GM21737 (cell line): ENCODE data around the gene NTN5.
"Not testable (repeated sequence)": the region's sequence is repeated elsewhere in the genome, so short reads cannot be mapped to it uniquely, and the experiment has no call there.

Experiments used
- ATAC-seq: cut with Tn5 transposase; IDR thresholded peaks from one replicate; pipeline ENCODE4 v1.9.1; 2021; ENCODE audit warnings: mild to moderate bottlenecking, moderate library complexity; ENCODE audit not compliant: unreplicated experiment

NTN5 gene

DNA sequence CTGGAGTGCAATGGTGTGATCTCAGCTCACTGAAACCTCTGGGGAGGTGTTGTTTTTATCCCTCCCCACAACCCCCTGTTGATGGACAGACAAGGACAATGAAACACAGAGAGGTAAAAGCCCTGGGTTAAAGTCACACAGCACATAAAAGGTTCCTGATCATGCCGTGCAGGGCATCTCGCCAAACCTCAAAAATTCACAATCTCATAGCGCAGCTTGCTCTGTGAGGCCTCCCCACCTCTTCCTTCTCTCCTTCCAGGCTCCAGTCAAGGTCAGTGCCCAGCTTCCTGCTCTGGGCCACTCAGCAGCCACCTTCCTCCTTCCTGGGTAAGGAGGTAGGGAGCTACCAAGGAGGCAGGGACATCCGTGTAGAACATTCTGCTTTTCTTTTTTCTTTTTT, 25.2 kb upstream of the NTN5 start:
- ATAC-seq, result no peak

DNA sequence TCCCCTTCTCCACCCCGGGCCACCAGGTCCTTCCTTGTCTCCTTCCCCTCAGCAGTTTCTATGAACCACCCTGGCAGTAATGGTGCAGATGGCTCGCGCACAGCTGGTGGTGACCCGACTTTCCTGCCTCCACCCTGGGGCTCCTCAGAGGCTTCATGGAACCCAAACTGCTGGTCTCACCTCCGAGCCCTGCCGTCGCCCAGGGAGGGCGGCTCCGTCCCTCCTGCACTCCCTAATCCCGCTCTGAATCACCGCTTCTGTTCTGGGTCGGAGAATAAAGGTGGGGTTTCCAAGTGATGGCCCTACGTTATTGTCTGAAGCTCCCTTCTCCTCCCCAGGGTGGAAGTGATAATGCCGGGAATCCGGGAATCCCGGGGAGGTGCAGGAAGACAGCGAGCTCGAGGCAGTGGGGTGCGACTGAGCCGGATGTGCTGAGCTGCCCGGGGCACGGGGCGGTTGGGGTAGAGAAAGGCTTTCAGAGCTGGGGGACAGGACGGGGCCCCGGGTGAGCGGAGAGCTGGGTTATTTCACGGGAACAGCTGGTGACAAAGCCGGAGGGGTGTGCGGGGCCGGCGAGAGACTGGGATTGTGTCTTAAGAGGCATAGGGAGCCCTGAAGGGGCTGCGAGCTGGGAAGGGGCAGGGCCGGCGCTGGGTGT, 23.7 kb upstream of the NTN5 start:
- ATAC-seq, result no peak

DNA sequence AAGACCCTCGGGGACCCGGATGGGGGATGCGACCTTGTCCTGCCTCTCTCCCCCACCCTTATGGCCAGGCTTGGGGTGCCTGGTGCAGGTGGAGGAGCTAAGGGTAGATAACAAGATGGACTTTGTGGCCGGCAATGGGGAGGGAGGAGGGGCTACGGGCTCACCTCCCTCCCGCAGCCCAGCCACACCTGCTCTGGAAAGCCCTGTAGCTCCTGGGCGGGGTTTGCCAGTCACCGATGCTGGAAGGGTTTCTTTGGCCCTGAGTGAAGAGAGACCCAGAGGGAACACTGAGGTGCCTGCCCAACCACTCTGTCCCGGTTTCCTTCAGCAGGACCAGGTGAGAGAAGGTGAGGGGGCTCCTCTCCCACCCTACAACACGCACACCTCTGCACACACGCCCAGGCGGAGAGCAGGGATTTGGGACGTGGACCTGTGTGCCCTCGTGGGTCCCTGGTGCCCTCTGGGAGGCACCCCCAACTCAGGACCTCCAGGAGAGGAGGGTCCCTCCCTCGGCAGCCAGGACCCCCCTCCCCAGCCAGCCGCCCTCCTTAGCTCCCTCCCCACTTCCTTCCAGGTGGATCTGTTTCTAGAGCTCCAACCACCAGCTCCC, 23.0 kb upstream of the NTN5 start, which contains the start of gene FUT2:
TSS of gene FUT2 (plus strand) at position 229 of the 610 bp plus-strand sequence. CDS start 6,986 bp downstream, outside the sequence.
- no peak for ATAC-seq

DNA sequence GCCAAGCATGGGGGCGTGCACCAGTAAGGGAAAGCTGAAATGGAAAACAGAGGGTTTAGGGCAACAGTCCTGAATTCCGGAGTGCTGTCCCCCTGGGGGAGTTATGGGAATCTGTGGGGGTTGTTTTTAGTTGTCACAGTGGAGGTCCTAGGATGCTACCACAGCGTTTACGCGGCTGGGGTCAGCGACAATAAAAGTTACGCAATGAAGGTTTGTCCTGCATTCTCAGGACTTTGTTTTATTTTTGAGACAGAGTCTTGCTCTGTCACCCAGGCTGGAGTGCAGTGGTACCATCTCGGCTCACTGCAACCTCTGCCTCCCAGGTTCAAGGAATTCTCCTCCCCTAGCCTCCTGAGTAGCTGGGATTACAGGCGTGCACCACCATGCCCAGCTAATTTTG, 20.8 kb upstream of the NTN5 start:
- ATAC-seq, result not testable (repeated sequence)

DNA sequence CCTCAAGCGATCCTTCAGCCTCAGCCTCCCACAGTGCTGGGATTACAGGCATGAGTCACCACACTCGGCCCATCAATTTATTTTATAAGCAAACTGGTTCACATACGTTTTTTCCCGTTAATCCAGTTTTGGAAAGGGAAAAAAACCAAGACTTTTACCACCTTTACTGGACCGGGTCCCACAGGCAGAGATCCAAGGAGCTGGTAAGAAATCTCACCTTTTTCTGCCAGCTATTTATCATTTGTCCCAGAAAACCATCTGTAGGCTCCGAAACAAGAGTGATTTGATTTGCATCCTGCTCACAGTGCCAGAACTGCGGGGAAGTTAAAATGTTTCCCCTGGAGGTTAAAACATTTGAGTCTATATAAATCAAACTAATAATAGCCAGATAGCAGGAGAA, 16.6 kb upstream of the NTN5 start:
- ATAC-seq, result no peak

DNA sequence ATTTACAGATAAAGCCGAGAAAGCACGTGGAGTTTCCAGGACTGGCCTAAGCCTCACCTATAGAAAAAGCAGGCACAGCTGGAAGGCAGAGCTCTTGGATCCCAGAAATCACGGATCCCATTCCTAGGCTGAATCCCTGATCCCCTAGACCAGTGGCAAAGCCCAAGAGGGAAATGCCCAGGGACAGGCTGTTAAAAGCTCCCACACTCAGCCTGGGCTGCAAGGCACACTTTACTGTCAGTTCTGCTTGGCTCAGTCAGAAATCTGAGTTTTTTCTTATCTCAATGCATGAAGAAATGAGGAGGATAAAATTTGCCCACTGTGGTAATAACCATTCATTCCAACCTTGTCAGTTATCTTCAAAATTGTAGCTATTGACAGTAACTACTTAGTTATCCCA, 15.0 kb upstream of the NTN5 start:
- ATAC-seq, result no peak

DNA sequence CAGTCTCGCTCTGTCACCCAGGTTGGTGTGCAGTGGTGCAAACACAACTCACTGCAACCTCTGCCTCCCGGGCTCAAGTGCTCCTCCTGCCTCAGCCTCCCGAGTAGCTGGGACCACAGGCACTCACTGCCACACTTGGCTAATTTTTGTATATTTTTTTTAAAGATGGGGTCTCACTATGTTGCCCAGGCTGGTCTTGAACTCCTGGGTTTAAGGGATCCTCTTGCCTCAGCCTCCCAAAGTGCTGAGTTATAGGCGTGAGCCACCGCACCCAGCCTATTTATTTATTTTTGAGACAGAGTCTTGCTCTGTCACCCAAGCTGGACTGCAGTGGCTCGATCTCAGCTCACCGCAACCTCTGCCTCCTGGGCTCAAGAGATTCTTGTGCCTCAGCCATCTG, 13.8 kb upstream of the NTN5 start:
- not testable (repeated sequence) for ATAC-seq

DNA sequence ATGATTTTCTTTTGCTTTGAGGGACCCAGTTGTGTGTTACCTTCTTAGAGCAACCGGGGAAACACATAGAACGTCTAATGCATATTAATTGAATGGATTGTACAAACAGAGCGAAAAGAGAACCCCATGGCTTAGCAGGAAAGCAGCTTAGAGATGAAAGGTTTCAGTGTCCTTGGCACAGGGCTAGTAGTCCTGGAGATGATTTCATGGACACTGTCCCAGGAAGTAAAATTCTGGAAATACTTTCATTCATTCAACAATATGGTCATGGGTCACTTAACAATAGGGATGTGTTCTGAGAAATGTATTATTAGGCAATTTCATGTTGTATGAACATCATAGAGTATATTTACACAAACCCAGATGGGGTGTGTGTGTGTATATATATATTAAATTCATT, 13.3 kb upstream of the NTN5 start:
- ATAC-seq, result no peak

DNA sequence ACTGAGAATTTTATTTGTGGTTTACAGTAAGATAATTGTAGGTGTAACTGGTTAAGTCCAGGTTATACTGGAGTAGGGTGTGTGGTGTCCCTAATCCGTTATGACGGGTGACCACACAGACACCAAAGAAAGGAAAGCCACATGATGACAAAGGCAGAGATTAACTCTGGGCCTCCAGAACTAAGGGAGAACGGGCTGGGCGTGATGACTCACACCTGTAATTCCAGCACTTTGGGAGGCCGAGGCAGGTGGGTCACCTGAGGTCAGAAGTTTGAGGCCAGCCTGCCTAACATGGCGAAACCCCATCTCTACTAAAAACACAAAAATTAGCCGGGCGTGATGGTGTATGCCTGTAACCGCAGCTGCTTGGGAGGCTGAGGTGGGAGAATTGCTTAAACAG, 12.8 kb upstream of the NTN5 start:
- no peak for ATAC-seq

DNA sequence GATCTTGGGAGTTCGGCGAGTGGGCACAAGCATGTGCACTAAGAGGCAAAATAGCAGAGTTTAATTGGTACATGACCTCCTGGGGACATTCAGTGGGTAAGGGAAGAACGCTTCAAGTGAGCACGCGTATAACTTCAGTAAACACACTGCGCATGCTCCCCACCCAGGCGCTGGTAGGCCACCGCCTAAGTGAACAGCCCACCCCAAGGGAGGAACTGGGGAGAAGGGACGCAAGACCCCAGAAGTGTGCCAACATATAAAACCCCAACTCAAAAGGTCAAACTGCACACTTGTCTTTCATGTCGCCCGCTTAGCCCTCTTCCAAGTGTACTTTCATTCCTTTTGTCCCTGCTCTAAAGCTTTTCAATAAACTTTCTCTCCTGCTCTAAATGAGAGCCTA, 10.5 kb upstream of the NTN5 start:
- no peak for ATAC-seq

DNA sequence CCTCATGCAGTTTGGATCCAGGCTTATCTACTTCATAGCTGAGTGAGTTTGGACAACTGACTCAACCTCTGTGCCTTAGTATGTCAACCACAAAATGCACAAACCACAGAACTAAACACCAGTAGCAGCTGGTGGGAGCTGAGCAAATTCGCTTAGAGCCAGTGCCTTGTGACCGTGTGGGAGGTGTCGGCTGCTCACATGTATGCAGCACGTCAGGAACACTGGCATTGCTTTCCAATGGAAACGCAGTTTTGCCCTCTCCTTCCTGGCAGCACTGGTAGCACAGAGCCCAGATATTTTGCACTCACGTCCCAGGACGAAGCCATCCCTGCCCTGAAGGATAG, 8.3 kb upstream of the NTN5 start:
- no peak for ATAC-seq

DNA sequence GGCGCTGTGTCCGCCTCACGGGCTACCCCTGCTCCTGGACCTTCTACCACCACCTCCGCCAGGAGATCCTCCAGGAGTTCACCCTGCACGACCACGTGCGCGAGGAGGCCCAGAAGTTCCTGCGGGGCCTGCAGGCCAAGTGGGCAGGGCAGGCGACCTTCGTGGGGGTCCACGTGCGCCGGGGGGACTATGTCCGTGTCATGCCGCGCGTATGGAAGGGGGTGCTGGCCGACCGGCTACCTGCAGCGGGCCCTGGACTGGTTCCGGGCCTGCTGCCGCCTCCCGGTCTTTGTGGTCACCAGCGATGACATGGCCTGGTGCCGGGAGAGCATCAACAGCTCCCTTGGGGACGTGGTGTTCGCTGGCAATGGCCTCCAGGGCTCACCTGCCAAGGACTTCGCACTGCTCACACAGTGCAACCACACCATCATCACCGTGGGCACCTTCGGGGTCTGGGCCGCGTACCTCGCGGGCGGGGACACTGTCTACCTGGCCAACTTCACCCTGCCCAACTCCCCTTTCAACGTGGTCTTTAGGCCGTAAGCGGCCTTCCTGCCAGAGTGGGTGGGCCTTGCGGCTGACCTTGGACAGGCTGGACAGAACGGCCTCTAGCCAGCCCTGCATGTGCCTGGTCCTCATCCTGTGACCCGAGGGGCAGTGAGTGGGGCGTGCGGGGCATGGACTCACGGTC, 7.8 kb upstream of the NTN5 start:
- no peak for ATAC-seq

DNA sequence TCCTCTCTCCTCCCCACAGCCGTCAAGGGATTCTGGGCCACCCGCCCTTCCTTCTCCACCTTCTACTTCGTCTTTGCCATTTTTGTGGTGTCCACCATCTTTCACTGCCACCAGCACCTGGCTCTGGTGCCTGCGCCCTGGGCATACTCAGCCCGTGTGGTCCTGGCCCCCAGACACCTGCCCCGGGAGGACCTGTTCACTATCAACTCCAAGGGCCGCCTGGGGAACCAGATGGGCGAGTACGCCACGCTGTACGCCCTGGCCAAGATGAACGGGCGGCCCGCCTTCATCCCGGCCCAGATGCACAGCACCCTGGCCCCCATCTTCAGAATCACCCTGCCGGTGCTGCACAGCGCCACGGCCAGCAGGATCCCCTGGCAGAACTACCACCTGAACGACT, 7.2 kb upstream of the NTN5 start:
- ATAC-seq, result not testable (repeated sequence)

DNA sequence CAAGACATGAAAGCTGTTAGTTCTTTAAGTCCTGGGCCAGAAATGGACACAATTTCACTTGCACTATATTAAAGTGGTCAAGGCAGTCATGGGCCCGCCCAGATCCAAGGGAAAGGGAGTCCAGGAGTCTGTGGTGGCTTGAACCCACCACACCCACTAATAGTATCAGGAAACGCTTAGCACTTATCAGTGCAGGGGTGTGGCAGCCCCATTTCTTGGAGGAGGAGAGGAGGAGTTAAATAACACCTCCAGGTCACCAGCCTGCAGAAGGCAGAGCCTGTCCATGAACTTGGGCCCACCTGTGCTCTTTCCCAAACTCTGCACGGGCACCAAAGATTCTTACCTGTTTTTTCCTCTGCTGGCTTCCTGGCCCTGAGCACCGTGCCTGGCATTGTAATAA, 5.4 kb upstream of the NTN5 start:
- no peak for ATAC-seq

DNA sequence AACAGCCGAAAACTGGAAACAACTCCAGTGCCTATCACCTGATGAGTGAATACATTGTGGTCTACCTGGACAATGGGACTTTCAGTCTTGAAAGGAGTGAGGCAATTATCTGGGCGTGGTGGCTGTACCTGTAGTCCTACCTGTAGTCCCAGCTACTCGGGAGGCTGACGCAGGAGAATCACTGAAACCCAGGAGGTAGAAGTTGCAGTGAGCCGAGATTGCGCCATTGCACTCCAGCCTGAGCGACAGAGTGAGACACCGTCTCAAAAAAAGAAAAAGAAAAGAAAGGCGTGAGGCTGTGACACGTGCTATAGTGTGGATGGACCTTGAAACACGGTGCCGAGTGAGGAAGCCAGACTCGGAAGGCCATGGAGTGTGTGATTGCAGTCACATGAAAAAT, 4.1 kb upstream of the NTN5 start:
- no peak for ATAC-seq

DNA sequence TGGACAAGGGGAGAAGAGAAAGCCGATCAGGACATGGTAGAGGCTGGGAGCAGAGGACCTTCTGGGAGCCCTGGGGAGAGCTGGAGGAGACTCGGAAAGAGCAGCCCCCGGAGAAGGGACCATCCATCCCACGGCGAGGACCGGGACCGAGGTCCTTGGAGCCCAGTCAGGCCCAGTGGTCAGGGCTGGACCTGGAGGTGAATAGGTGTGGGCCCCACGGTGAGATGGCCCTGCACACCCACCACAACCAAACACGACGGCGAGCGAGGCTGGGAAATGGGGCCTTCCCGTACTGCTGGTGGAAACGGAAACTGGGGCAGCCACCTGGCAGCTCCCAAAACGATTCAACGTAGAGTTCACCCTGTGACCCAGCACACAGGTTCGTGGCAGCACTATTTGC, 3.7 kb upstream of the NTN5 start:
- ATAC-seq, result no peak

DNA sequence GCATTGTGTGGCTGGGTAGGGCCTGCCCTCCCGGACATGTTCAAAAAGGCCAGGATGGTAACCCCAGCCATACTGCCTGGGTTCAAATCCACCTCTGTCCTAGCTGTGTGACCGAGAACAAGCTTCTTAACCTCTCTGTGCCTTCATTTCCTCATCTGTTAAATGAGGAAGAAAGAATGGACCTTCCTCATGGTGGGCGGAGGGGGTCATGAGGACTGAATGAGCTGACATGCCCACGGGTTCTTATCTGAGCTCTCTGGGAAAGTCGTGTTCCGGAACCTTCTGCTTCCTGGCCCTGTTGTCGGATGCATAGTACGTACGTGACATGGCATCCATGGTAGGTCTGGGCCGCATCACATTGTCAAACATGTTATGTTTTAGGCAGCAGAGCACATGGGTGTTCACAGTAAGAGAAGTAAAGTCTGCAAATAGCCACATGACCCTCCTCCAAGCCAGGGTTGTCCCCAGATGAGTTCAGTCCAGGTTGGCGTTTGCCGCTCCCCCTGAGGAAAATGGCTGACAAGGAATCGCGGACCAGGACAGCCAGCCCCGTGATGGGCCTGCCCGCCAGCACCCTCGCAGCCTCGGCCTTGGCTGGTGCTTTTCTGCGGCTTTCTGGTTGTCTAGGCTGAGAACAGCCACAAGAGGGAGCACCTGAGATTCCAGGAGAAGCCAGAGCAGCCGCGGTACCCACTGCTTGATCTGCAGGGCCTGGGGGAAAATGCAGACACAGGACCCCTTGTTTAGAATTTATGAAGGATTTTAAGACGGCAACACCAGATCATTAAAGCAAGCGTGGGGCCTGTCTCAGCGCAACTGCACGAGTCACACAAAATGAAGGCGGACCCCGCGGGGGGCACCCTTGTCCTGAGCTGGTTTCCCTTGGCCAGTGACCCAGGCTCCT, 2.4 kb upstream of the NTN5 start:
- ATAC-seq, result no peak

DNA sequence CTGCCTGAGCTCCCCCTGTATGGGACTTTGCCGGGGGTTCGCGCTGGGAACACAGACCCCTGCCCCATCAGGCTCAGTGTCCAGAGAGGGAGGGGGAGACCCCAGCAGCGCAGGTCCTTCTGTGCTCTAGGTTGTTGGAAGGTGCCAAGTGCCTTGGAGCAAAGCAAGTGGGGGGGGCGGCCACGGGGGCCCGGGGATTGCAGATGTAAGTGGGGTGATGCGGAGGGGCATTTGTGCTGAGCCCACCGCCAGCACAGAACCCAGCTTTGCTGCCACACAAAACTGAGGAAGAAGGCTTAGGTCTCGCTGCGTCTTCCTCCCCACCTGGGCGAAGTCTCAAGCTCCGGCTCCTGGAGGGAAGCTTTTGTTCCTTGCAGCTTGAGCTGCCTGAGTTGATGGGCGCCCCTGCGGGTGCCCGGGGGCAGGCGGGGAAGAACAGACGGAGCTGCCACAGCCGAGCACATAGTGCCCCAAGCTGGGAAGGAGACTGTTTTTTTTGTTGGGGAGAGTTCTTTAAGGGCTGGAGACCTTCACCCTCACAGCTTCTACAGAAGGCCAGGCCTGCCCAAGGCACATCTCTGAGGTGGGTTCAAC, 1.5 kb upstream of the NTN5 start:
- no peak for ATAC-seq

DNA sequence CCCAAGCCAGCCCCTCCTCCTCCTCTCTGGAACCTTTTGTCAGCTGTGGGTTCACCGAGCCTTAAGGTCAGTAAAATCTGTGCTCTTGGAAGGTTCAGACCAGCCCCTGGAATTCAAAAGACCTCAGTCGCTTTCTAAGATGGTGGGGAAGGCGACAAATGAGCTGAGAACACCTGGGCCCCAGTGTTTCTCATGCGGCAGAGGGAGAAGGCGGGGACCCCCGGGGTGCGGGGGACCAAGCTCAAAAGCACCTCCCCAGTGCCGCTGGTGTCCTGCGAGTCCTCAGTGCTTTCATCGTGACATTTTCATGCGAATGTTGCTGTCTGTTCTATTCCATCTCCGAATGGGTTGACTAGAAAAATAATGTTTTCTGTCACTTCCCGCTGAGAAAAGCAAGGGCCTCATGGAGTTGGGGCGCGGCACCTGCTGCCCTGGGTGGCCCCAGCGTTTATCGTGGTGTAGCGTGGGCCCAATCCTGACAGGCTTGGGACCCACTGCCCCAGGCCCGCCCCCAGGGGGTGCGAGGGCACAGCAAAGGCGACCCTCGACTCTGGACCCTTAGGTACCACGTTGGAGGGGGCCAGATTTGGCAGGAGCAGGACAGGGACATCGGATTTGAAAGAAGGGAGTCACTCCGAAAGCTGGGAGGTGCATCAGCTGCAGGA, 751 bp upstream of the NTN5 start:
- ATAC-seq, result no peak

DNA sequence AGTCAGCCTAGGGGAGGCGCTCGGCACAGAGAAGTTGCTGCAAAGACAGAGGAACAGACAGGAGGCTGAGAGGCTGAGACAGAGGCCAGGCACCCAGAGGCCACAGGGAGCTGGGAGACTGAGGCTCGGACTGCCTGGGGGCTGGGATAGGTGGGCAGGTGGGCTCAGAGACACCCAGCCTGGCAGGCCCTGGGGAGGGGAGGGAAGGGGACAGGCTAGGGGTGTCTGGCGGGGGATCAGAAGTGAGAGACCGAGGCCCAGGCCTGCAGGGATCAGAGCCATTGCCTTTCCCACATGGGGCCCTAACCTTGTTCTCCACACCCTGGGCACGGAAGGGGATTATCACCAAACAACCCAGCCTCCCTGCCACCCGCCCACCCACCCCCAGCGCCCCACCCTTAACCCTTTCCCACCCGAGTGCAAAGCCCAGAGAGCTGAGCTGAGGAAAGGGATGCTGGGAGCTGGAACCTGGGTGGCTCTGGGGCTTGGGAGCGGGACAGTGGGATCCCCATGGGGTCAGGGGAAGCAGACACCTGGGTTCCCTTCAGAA, 1.3 kb downstream of the NTN5 start:
- ATAC-seq, result no peak
